ENCODE measurements around the gene TMBIM1.

Gene TMBIM1

GRCh38 chr2:218253232-218253625, 39.1 kb downstream of the TMBIM1 start:
- DNase-seq, result no peak

GRCh38 chr2:218252509-218253231, 39.6 kb downstream of the TMBIM1 start:
- DNase-seq, result no peak

GRCh38 chr2:218249691-218250090, 42.6 kb downstream of the TMBIM1 start:
- no peak for DNase-seq

- DNase-seq, result no peak
Measured at GRCh38 chr2:218245214-218245613, 47.1 kb downstream of the TMBIM1 start.

GRCh38 chr2:218244665-218245064, 47.6 kb downstream of the TMBIM1 start:
- no peak for DNase-seq

GRCh38 chr2:218244204-218244603, 48.1 kb downstream of the TMBIM1 start:
- no peak for DNase-seq

- DNase-seq, result no peak
Measured at GRCh38 chr2:218238887-218239286, 53.4 kb downstream of the TMBIM1 start.

- no peak for DNase-seq
Measured at GRCh38 chr2:218236829-218237228, 55.5 kb downstream of the TMBIM1 start.

GRCh38 chr2:218235017-218235416, 57.3 kb downstream of the TMBIM1 start:
- no peak for DNase-seq

- no peak for DNase-seq
Measured at GRCh38 chr2:218234521-218234920, 57.8 kb downstream of the TMBIM1 start.

GRCh38 chr2:218233543-218233942, 58.8 kb downstream of the TMBIM1 start:
- DNase-seq, result no peak

- peak; percentile 37 for DNase-seq
Measured at GRCh38 chr2:218230882-218231281, 61.4 kb downstream of the TMBIM1 start.

GRCh38 chr2:218229851-218230250, 62.5 kb downstream of the TMBIM1 start:
- DNase-seq, result peak; percentile 70

- peak; percentile 85 for DNase-seq
Measured at GRCh38 chr2:218229239-218229638, 63.1 kb downstream of the TMBIM1 start.

- peak; percentile 18 for DNase-seq
Measured at GRCh38 chr2:218228366-218229090, 63.8 kb downstream of the TMBIM1 start.

GRCh38 chr2:218226903-218227302, 65.4 kb downstream of the TMBIM1 start:
- DNase-seq, result no peak
